GM19099 (cell line): ENCODE results near the gene OR5H2.

ENCODE experiments used
- POLR2A ChIP-seq: IDR thresholded peaks from 3 replicates; pipeline ENCODE4 v1.6.1; 2011; ENCODE audit warnings: low read depth; ENCODE audit not compliant: insufficient read length; ENCODE audit errors: extremely low read depth

The OR5H2 gene

DNA sequence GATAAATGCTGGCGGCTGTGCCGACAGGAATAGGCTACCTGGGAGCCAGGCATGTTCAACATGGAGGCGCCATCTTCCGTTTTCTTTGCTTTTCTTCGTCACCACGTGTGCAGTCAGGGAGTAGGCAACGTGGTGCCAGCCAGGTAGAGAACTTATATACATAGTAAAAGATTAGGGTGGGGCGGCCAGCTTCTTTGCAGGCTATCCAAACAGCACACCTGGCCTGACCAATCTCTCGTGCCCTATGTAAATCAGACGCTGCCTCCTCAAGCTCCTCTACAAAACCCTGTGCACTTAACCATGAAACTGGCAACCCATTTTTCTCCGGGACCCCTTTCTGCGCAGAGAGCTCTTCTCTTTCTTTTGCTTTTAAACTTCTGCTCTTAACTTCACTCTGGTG lies 42.8 kb downstream of the OR5H2 start:
- no peak for TF ChIP-seq POLR2A

DNA sequence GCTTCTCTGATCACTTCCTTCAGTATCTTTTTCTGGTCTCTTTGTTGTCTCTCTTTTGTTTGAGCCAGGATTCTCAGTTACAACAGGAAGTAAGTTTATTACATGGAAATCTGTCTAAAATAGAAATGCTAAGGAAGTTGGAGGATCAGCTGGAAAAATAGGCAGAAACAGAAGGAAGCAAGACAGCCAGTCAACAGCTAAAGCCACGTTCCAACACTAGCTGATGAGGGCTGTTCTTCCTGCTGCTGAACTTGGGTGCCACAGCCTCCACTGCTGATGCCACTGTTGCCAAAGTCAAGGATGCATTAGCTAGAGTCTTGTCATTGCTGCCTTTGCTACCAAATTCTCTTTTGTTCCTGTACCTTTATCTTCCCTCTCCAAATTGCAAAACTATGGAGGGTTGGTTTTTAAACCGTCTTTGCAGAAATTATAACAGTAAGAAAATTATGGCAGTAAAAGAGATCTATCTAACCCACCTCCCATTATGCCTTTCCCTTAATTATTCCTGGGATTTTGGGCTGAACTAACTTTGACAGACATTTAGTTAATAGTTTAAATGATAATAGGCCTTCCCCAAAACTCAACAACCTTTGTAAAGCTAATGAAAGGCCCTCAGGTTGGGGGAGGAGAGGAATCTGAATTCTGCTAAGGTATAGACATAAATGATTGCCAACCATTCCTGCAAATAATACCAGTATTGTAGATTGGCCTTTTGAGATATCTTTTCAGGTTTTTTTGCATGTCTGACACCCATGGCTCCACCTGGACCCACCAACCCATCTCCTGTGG lies 44.0 kb downstream of the OR5H2 start:
- TF ChIP-seq POLR2A = no peak

DNA sequence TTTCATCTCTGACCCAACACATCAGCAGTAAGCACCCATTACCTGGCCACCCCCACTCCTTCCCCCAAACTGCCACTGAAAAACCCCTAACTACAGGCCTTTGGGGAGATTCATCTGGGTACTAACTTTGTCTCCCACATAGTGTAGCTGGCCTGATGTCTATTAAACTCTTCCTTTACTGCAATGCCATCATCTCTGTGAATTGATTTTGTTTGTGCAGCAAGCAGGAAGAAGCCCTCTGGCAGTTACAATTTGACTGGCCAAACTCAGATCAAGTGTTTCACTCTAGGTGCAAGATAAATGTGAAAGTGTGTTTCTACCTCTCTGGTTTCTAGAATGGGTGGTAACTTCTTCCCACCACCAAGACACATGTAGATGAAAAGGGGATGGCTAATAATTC lies 44.6 kb downstream of the OR5H2 start:
- TF ChIP-seq POLR2A = no peak

DNA sequence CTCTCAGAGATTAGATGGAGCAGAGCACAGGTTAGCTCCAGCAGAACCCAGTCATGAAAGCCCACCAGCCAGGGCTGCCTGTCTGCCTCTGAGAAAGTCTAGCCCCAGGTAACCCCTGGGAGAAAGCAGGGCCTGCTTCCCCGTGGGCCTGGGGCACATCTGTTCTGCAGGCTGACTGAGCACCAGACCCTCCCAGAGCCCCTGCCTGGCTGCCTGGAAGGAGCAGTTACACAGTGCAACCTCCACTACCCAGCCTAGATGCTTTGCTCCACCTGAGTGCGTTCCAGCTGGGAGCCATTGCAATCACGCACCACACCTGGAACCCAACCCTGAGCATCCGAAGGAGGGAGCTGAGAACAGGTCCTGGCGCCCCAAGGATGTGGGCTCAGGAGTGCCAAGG lies 46.6 kb downstream of the OR5H2 start:
- no peak for TF ChIP-seq POLR2A

DNA sequence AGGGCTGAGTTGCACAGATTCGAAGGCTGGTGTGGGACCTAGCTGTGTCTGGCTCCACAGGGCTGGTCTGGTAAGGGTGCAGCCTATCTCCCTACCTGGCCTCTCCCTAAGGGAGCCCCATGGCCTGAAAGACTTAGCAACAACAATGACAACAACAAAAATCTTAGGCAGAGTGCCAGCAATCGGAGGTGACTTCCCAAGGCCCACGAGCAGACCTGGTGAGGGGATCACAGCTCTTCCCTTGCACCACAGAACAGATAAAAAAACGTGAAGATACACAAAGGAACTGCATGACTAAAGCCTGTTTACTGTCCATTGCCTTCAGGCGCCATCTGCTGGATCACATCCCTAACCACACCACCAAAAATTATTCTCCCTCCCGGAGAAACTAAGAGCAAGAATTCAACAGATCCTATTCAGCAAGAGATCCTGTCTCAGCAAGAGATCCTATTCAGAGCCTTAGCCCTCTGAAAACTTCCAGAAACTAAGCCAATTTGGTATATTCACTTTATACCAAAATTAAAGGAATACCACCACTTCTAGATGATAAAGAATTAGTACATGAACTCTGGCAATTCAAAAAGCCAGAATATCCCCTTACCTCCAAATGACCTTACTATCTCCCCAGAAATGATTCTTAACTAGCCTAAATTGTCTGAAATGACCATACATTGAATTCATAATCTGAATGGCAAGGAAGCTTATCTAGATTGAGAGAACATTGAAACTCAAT lies 47.3 kb downstream of the OR5H2 start:
- TF ChIP-seq POLR2A = no peak

DNA sequence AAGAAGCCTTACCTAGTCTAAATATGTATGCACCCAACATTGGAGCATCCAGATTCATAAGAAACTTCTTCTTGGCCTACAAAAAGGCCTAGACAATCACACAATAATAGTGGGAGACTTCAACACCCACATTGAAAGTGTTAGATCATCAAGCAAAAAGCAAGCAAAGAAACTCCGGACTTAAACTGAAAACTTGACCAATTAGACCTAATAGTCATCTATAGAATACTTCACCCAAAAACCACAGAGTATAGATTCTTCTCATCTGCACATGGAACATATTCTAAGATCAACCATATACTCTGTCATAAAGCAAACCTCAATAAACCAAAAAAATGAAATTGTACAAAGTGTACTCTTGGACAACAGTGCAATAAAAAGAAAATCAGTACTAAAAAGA lies 49.0 kb downstream of the OR5H2 start:
- no peak for TF ChIP-seq POLR2A
